Uterus (tissue), 2 donors: Measurements from ENCODE around the gene RIPK4.

Source experiments
- POLR2A ChIP-seq, 2 donors: fragments of 450-650 bp; IDR thresholded peaks; one replicate each; pipeline ENCODE4 v1.6.1; 2016; ENCODE audit warnings: antibody characterized with exemption in 2 of 2, mild to moderate bottlenecking in 1 of 2, moderate library complexity in 1 of 2
- TF ChIP-seq, protein P1 (sequence below), 4 experiments: fragments of 200-600 bp in 2 of 4; fragments of 450-650 bp in 2 of 4; sonication (generic) in 2 of 4; IDR thresholded peaks; one replicate each; pipeline ENCODE4 v1.5.1; 2016 to 2019; ENCODE audit warnings: antibody characterized with exemption in 4 of 4, mild to moderate bottlenecking in 2 of 4, moderate library complexity in 1 of 4

DNA sequence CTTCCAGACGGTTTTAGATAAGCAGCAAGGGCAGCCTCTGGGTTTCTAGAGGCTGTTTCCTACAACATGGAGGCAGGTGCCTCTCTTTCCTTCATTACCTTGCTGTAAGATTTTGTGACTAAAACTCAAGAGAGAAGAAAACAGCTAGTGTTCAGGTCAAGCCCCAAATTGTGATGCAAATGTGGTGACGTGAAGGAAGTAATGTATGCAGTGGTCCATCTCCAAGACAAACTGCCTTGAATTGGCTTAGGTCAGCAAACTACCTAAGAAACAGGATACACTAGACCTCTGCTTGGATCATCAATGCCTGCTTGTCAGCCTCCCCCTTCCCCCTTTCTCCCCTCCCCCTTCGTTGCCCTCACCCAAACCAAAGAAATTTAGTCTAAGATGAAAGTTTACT, 28.9 kb upstream of the RIPK4 start:
- TF ChIP-seq, protein P1, sequence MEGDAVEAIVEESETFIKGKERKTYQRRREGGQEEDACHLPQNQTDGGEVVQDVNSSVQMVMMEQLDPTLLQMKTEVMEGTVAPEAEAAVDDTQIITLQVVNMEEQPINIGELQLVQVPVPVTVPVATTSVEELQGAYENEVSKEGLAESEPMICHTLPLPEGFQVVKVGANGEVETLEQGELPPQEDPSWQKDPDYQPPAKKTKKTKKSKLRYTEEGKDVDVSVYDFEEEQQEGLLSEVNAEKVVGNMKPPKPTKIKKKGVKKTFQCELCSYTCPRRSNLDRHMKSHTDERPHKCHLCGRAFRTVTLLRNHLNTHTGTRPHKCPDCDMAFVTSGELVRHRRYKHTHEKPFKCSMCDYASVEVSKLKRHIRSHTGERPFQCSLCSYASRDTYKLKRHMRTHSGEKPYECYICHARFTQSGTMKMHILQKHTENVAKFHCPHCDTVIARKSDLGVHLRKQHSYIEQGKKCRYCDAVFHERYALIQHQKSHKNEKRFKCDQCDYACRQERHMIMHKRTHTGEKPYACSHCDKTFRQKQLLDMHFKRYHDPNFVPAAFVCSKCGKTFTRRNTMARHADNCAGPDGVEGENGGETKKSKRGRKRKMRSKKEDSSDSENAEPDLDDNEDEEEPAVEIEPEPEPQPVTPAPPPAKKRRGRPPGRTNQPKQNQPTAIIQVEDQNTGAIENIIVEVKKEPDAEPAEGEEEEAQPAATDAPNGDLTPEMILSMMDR (IDR thresholded peaks at IDR 0.05): no peak
- TF ChIP-seq POLR2A (IDR thresholded peaks at IDR 0.05): no peak
